K562 (cell line): ENCODE data around the gene KRT26.

Source experiments
- BRF1 ChIP-seq: IDR thresholded peaks from 3 replicates; pipeline ENCODE4 v1.6.1; 2011; ENCODE audit warnings: borderline replicate concordance, mild to moderate bottlenecking; ENCODE audit not compliant: insufficient read length; ENCODE audit errors: extremely low read depth
- EZH2 ChIP-seq: IDR thresholded peaks from 2 replicates; pipeline ENCODE4 v1.6.1; 2012; ENCODE audit warnings: low read depth, mild to moderate bottlenecking, inconsistent platforms, low read length, borderline replicate concordance
- FOXK1 ChIP-seq: sonication (generic); formaldehyde crosslinking; IDR thresholded peaks from 2 replicates; pipeline ENCODE4 v1.8.0; 2022; ENCODE audit warnings: missing genetic modification reagents, mild to moderate bottlenecking, borderline replicate concordance
- POLR2A ChIP-seq: fragments of 450-650 bp; conservative IDR thresholded peaks from 2 replicates; pipeline ENCODE4 v1.6.1; 2016
- RAD21 ChIP-seq, 2 experiments: fragments of 250-450 bp in 1 of 2; fragments of 450-650 bp in 1 of 2; sonication (Bioruptor Pico) in 1 of 2; formaldehyde crosslinking in 1 of 2; IDR thresholded peaks in 1 of 2; conservative IDR thresholded peaks in 1 of 2; 2 replicates each; pipeline versions ENCODE4 v1.4.0 to v1.8.0; 2020 to 2022; ENCODE audit warnings: mild to moderate bottlenecking in 2 of 2, moderate library complexity in 1 of 2
- RBM15 ChIP-seq: fragments of 200-400 bp; formaldehyde crosslinking; IDR thresholded peaks from 2 replicates; pipeline ENCODE4 v1.6.1; 2018; ENCODE audit warnings: mild to moderate bottlenecking, low read length, moderate library complexity; ENCODE audit not compliant: insufficient read depth
- SIN3A ChIP-seq, 2 experiments: fragments of 150-350 bp in 1 of 2; IDR thresholded peaks; 2 replicates each; pipeline ENCODE4 v1.6.1; 2011 to 2016; ENCODE audit warnings: borderline replicate concordance in 2 of 2, low read depth in 2 of 2, low read length in 2 of 2, mild to moderate bottlenecking in 2 of 2, moderate library complexity in 2 of 2; ENCODE audit not compliant: control insufficient read depth in 1 of 2
- SP1 ChIP-seq: sonication (generic); formaldehyde crosslinking; IDR thresholded peaks from 2 replicates; pipeline ENCODE4 v1.8.1; 2022; ENCODE audit warnings: mild to moderate bottlenecking, missing genetic modification reagents
- TAF1 ChIP-seq: IDR thresholded peaks from 2 replicates; pipeline ENCODE4 v1.6.1; 2011; ENCODE audit warnings: mild to moderate bottlenecking, low read length, moderate library complexity; ENCODE audit not compliant: insufficient read depth, control insufficient read depth, severe bottlenecking; ENCODE audit errors: extremely low read depth

- TF ChIP-seq BRF1, result no peak
- TF ChIP-seq SP1, result no peak
- TF ChIP-seq POLR2A, result no peak
- TF ChIP-seq RBM15, result no peak
- TF ChIP-seq SIN3A (IDR thresholded peaks at IDR 0.05; ENCODE audit: borderline replicate concordance in 2 of 2, control insufficient read depth in 1 of 2, low read depth in 2 of 2, low read length in 2 of 2), result no peak
- TF ChIP-seq TAF1, result no peak
- no peak for TF ChIP-seq FOXK1 (CRISPR knock-in tag)
- TF ChIP-seq EZH2, result no peak
- no peak for TF ChIP-seq RAD21 (CRISPR knock-in tag; conservative IDR thresholded peaks at IDR 0.05 in 1 of 2, IDR thresholded peaks at IDR 0.05 in 1 of 2)
Measured at GRCh38 chr17:40778461-40778860, 6.5 kb upstream of the KRT26 start.
